NCI-H69 (cell line): ENCODE results near the gene HDAC4.

Source experiments
- DNase-seq: peaks from one replicate; lab custom pipeline; 2025; lab: John Stamatoyannopoulos, UW

Gene HDAC4

DNA sequence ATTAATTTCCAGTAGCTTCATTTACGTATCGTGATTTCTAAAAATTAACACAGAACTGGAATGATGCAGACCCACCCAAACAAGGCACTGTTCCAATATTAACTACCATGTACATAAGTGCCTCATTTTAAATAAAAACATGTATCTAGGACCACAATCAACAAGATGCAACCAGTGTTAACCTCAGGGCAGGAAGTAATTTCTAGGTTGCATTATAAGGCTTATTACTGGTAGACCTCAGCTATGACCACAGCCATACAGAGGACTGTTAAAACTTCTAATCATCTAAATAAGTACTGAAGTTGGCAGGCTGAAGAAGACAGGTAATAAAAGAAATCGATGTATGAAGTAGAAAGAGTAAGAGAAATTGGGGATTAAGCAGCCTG lies 262.9 kb downstream of the HDAC4 start:
- no peak for DNase-seq

- DNase-seq, result no peak
Observed at GRCh38 chr2:239137165-239137897, 263.5 kb downstream of the HDAC4 start.

DNA sequence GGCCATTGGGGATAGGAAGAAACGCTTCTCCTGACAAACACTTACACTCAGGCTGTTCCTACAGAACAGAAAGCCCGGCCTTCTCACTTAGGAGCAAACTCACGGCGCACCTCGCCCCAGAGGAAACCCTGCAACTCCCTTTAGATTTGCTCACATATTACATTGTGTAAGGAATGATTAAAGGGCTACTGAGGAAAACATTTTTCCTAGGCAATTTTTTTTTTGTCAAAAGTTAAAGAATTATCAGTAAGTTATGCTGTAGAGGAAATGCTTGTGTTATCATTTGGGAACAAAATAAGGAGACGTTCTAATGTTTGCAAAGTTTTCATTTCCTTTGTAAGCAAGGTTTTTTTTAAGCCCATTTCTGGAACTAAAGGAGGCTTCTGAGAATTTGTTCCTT lies 264.1 kb downstream of the HDAC4 start:
- DNase-seq, result no peak

DNA sequence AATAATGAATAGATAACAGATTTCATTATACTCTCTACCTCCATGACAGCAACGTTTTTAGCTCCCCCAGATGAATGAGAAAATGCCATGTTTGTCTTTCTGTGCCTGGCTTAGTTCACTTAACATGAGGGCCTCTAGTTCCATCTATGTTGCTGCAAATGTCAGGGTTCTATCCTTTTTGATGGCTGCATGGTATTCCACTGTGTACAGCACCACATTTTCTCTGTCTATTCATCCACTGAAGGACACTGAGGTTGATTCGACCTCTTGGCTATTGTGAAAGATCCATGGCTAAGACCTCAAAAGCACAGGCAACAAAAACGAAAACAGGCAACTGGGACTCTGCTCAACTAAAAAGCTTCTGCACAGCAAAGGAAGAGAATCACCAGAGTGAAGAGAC lies 264.6 kb downstream of the HDAC4 start:
- no peak for DNase-seq

DNA sequence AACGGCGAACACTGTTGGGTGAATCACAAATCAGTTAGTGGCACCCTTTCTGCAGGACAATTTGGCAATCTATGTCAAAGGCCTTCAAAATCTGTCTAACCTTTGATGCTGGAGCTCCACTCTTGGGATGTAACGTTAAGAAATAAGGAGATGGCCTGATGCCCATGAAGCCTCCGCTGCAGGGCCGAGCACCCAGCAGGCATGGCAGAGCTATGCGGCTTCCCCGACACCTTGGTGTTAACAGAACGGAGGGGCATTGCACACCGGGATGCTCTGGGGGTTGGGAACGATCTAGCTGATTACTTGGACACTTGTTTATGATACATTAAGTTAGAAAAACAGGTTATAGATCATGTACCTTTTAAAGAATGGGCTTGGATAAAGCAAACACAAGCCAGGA lies 265.3 kb downstream of the HDAC4 start:
- DNase-seq, result no peak

- no peak for DNase-seq
Observed at GRCh38 chr2:239133945-239134570, 266.8 kb downstream of the HDAC4 start.

DNA sequence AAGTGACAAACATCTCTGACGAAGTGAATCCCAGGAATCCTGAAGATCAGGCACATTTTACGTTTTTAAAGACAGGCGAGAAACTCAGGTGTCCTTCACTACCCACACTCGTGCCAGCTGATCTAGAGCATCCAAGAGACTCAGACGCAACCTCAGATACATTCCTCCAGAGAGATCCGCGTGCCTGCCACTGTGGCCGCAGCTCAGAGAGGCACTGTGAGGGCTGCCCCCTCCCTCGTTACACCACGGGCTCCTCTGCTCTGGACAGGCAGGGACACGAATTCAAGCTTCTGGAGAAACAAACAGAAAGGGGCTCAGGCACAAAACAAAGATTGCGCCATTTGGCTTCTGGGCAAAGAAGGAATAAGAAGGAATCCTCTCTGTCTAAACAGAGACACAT lies 268.0 kb downstream of the HDAC4 start:
- no peak for DNase-seq

DNA sequence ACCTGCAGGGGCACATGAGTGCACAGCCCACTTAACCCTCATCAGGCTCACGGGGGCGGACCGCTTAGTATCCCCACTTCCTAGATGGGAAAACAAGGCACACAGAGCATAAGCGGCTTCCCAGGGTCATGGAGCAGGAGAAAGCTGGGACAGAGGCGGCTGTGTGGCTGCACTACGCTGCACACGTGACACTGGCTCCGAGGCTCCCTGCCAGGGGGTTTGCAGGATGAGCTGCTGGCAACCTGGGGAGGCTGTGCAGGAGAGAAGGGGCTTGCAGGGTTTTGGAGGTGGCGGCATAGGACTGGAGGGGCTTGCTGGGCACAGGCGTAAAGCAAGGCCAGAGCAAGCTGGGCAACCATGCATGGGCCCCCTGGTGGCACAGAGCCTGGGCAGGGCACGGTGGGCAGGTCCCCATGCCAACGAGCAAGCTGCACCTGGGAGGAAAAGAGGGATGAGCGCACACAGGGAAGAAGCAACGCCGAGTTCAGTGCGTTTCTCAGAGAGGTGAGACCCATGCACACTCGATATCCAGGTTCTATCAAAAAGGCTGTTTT lies 268.6 kb downstream of the HDAC4 start:
- no peak for DNase-seq

DNA sequence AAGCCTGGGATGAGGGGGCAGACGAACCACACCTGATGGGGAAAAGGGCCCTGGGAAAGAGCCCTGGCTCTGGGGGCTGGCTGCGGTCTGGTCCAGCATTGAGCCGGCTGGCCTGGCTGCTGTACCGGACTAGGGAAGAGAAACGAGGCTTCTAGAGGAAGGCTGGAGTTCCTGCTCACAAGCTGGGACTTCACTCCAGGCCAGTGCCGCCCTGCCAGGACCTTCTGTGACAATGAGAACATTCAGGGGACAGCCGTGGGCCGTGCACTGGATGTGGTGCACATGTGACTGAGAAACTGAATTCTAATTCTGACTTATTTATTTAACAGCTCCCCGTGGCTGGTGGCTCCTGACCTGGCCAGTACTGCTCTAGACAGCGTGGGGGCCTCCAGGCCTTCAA lies 269.3 kb downstream of the HDAC4 start:
- no peak for DNase-seq

- no peak for DNase-seq
Observed at GRCh38 chr2:239130786-239131325, 270.0 kb downstream of the HDAC4 start.

GRCh38 chr2:239130041-239130440 lies 270.8 kb downstream of the HDAC4 start:
- no peak for DNase-seq

GRCh38 chr2:239129147-239129920 lies 271.5 kb downstream of the HDAC4 start:
- DNase-seq, result no peak

DNA sequence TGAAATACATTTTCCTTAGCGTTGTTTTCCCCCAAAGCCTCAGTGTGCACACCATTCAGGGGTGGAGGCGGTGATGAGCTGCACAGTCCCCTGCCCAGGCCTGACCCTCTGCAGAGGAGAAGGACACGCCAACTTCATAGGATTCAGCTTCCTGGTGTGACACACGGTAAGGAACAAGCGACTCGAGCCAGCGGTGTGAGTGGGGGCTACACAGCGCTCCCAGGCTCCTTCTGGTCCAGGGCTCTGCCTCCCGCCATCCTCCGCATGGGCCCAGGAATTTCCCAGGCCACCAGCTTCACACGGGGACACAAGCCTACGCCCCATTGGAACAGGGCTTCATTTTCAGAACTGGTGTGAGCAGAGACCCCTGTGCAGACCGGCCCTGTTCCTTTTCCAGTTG lies 272.1 kb downstream of the HDAC4 start:
- DNase-seq, result no peak

GRCh38 chr2:239127513-239127912 lies 273.3 kb downstream of the HDAC4 start:
- no peak for DNase-seq

GRCh38 chr2:239125726-239126675 lies 274.8 kb downstream of the HDAC4 start:
- DNase-seq, result no peak

DNA sequence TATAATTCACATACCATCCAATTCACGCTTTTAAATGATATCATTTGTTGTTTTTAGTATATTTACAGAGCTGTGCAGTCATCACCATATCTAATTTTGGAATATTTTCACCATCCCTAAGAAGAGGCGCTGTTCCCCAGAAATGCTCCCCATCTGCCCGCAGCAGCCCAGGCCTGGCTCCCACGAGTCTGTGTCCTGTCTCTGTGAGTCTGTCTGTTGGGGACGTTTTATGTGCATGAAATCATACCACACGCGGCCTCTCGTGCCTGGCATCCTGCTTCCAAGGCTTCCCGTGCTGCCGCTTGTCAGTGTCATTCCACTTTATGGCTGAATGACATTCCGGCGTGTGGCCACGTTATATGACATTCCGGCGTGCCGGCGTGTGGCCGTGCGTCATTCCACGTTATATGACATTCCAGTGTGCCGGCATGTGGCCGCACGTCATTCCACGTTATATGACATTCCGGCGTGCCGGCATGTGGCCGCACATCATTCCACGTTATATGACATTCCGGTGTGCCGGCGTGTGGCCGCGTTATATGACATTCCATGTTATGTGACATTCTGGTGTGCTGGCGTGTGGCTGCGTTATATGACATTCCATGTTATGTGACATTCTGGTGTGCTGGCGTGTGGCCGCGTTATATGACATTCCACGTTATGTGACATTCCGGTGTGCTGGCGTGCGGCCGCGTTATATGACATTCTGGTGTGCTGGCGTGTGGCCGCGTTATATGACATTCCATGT lies 276.5 kb downstream of the HDAC4 start:
- DNase-seq, result no peak

DNA sequence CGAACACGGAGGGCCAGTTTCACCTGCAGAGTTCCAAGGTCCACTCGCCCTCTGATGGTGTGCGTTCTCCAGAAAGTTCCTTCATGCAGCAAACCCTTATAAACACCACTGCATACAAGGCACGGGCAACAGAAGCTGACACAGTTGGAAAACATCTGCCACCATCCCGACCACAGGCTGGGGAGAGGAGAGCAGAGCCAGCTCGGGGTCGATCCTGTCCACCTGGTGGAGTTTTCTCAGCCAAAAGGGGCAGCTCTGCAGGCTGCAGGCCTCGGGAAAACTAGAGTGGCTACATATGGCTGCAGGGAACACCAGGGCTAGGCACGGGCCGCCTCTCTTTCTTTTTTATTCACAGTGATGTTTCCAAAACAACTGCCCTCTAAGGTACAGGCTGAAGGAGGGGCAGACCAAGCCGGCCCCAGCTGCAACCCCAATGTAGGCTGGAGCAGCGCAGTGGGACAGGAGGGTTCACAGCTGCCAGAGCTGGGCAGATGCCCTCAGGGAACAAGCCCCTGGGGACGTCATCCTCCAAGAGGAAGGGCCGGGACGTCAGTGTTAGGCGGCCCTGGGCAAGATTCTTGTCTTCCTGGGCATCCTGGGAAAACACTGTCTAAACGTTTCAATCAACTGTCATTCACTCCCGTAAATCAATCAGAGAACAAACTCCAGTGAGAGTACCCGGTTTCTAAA lies 278.3 kb downstream of the HDAC4 start:
- DNase-seq, result no peak

DNA sequence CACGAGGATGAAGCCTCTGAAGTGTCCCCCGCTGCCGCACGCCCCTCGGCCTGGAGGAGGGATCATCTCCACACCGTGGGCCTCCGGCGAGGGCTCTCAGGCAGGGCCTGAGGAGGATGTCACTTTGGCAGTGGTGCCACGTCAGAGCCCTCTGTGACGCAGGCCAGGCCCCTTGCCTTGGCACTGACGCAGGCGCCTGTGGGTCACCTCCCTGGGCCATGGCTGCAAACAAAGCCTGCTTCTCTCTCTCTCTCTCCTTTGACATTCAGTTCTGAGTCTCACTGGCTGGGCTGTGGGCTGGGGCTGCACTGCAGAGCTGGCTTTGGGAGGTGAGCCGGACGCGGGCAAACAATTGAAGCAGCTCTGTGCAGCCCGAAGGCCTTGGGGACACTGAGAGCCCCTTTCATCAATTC lies 279.2 kb downstream of the HDAC4 start:
- no peak for DNase-seq

DNA sequence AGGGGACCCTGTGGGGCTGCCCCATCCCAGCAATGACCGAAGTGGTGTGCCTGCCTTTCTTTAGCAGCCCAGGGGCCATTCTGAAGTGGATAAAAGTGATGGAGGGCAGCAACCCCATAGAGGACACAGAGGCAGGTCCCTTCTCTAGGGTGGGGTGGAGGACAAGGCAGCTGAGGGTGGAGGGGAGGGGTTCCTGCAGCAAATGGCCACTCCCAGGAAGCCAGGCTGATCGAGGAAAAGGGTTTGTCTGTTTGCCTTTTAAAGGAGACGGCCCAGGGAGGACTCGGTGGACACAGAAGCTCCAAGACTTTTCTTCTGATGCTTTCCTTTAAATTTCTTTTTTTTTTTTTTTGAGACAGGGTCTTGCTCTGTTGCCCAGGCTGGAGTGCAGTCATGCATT lies 280.2 kb downstream of the HDAC4 start:
- DNase-seq, result no peak
